GM12891 (cell line): ENCODE data around the gene CARS1. TPM values are rescaled to one million over a fixed set of nuclear protein-coding genes. Genes with fewer than 3 reads are reported as not detected.

Experiments
- DNase-seq: peaks from one replicate; pipeline ENCODE4 v3.0.0; 2011; ENCODE audit warnings: low spot score; ENCODE audit not compliant: insufficient read length
- FAIRE-seq: peaks from 2 replicates; lab custom pipeline; 2011; peaks lifted over from hg19 to GRCh38; lab: Jason Lieb, UNC
- PAX5 ChIP-seq: IDR thresholded peaks from 2 replicates; pipeline ENCODE4 v1.6.1; 2011; ENCODE audit warnings: low read length, moderate library complexity, mild to moderate bottlenecking; ENCODE audit not compliant: insufficient read depth, severe bottlenecking
- POLR2A ChIP-seq: IDR thresholded peaks from 2 replicates; pipeline ENCODE4 v1.6.1; 2011; ENCODE audit warnings: low read depth, low read length, control low read depth
- POLR2AphosphoS5 ChIP-seq: IDR thresholded peaks from 2 replicates; pipeline ENCODE4 v1.6.1; 2011; ENCODE audit warnings: low read depth, low read length, control low read depth
- POU2F2 ChIP-seq: IDR thresholded peaks from 2 replicates; pipeline ENCODE4 v1.6.1; 2011; ENCODE audit warnings: low read depth, mild to moderate bottlenecking, control low read depth, low read length, moderate library complexity
- SPI1 ChIP-seq: IDR thresholded peaks from 2 replicates; pipeline ENCODE4 v1.6.1; 2011; ENCODE audit warnings: low read depth, low read length, control low read depth
- TAF1 ChIP-seq: IDR thresholded peaks from 2 replicates; pipeline ENCODE4 v1.6.1; 2011; ENCODE audit warnings: low read depth, low read length, control low read depth
- polyA plus RNA-seq: library from polyadenylated mRNA; unstranded; fragments of >200 nt; gene quantifications from one replicate; pipeline ENCODE4 v1.2.1, GENCODE V29; 2012; ENCODE audit warnings: low read depth, missing spikeins, inconsistent platforms; ENCODE audit not compliant: missing spikeins

The CARS1 gene
- polyA plus RNA-seq, result 29.5 TPM

GRCh38 chr11:3057069-3057963 is at the start of gene CARS1:
CARS1 (minus strand) TSS chr11:3057423; CDS start chr11:3057367, 56 bp downstream.
- peak; percentile 99 for FAIRE-seq
- peak; percentile 98 for DNase-seq
- TF ChIP-seq POLR2AphosphoS5 (peak; percentile 66), SPI1 (no peak), POU2F2 (no peak), POLR2A (0 out of 2 replicates have a peak, but pooled peaks have one; percentile 44), PAX5 (no peak), TAF1 (peak; percentile 44; the same call in 1 of the 2 replicates)

- TF ChIP-seq TAF1, result no peak
- TF ChIP-seq PAX5, result no peak
- TF ChIP-seq POLR2AphosphoS5, result no peak
- TF ChIP-seq POLR2A, result no peak
- TF ChIP-seq POU2F2, result no peak
- TF ChIP-seq SPI1, result no peak
- FAIRE-seq (no peak), DNase-seq (no peak)
Observed at GRCh38 chr11:3105791-3106735, 48.8 kb upstream of the CARS1 start.

GRCh38 chr11:3104961-3105790 is 48.0 kb upstream of the CARS1 start:
- no peak for TF ChIP-seq POLR2A
- no peak for TF ChIP-seq PAX5
- TF ChIP-seq POU2F2, result no peak
- no peak for TF ChIP-seq POLR2AphosphoS5
- TF ChIP-seq SPI1, result no peak
- TF ChIP-seq TAF1, result no peak
- DNase-seq (no peak), FAIRE-seq (no peak)

- no peak for TF ChIP-seq POLR2A
- TF ChIP-seq SPI1, result no peak
- no peak for TF ChIP-seq POLR2AphosphoS5
- no peak for TF ChIP-seq TAF1
- TF ChIP-seq POU2F2, result no peak
- no peak for TF ChIP-seq PAX5
- DNase-seq (no peak), FAIRE-seq (no peak)
Observed at GRCh38 chr11:3104051-3104714, 47.0 kb upstream of the CARS1 start.

- TF ChIP-seq POLR2AphosphoS5 (no peak), PAX5 (no peak)
- DNase-seq (peak; percentile 19), FAIRE-seq (no peak)
Observed at GRCh38 chr11:3103076-3103475, 45.9 kb upstream of the CARS1 start.

- DNase-seq, result no peak
- no peak for FAIRE-seq
- no peak for TF ChIP-seq POU2F2
- TF ChIP-seq SPI1, result no peak
- TF ChIP-seq PAX5, result no peak
- no peak for TF ChIP-seq TAF1
- no peak for TF ChIP-seq POLR2A
- no peak for TF ChIP-seq POLR2AphosphoS5
Observed at GRCh38 chr11:3102641-3102921, 45.4 kb upstream of the CARS1 start.

GRCh38 chr11:3101921-3102640 is 44.9 kb upstream of the CARS1 start:
- TF ChIP-seq POLR2A, result no peak
- TF ChIP-seq SPI1, result no peak
- TF ChIP-seq TAF1, result no peak
- TF ChIP-seq POU2F2, result no peak
- TF ChIP-seq PAX5, result no peak
- no peak for TF ChIP-seq POLR2AphosphoS5
- FAIRE-seq, result no peak
- DNase-seq, result peak; percentile 8

GRCh38 chr11:3099178-3099577 is 42.0 kb upstream of the CARS1 start:
- TF ChIP-seq POU2F2 (no peak), SPI1 (no peak), POLR2AphosphoS5 (no peak), PAX5 (no peak), TAF1 (no peak), POLR2A (no peak)
- FAIRE-seq (peak; percentile 56), DNase-seq (no peak)
